K562 (cell line): Measurements from ENCODE around the gene TARBP1. TPM values are rescaled to one million over a fixed set of nuclear protein-coding genes. Genes with fewer than 3 reads are reported as not detected.

ENCODE experiments used
- ATAC-seq: fragments of 200-7000 bp; cut with Tn5 transposase; 3 replicates; pipeline ENCODE4 v1.9.1; 2020; ENCODE audit warnings: moderate library complexity
- BruUV-seq: library from RNA; stranded (reverse); fragments of 400-500 nt; replicated peaks from 2 replicates; lab custom pipeline; 2021; lab: Mats Ljungman, UMichigan
- CTCF ChIA-PET: fragments of 300-600 bp; formaldehyde crosslinking; extraction: SDS; loops from one replicate; lab custom pipeline; 2021; ENCODE audit warnings: low intra/inter-chr PET ratio; lab: Yijun Ruan, JAX
- POLR2A ChIA-PET: fragments of 300-600, 350-650 bp; sonication (Branson Sonifier 250); formaldehyde crosslinking; extraction: SDS; loops from one replicate; lab custom pipeline; 2021; ENCODE audit warnings: antibody characterized with exemption, inconsistent platforms; lab: Yijun Ruan, JAX
- DNase-seq, 4 experiments: peaks; one replicate each; pipeline versions ENCODE4 v3.0.0 to v3.0.0-alpha.2; 2011 to 2018; ENCODE audit warnings: low spot score in 3 of 4, mixed read lengths in 3 of 4; ENCODE audit errors: extremely low read depth in 1 of 4
- FAIRE-seq: peaks from 2 replicates; lab custom pipeline; 2011; peaks lifted over from hg19 to GRCh38; lab: Jason Lieb, UNC
- H2AFZ ChIP-seq: 2 replicates; pipeline ENCODE4 v1.6.0; 2011; ENCODE audit warnings: low read depth, low read length, control low read depth, inconsistent platforms
- H3K27ac ChIP-seq: fragments of 200-600 bp; 3 replicates; pipeline ENCODE4 v1.8.0; 2011; ENCODE audit warnings: low read depth, mild to moderate bottlenecking, control low read depth, inconsistent platforms, low read length, moderate library complexity, mixed read lengths; ENCODE audit errors: extremely low read depth
- H3K27me3 ChIP-seq, 2 experiments: fragments of 300-600 bp in 1 of 2; 2 replicates in 1 of 2; 3 replicates in 1 of 2; pipeline versions ENCODE4 v1.6.0 to v1.8.0; 2011; ENCODE audit warnings: inconsistent platforms in 2 of 2, low read length in 2 of 2, mild to moderate bottlenecking in 1 of 2, mixed read lengths in 1 of 2, moderate library complexity in 1 of 2; ENCODE audit not compliant: control insufficient read depth in 2 of 2, insufficient read depth in 2 of 2
- H3K36me3 ChIP-seq: fragments of 300-600 bp; 3 replicates; pipeline ENCODE4 v1.8.0; 2011; ENCODE audit warnings: mild to moderate bottlenecking, low read length, inconsistent platforms; ENCODE audit not compliant: control insufficient read depth, insufficient read depth
- H3K4me1 ChIP-seq, 2 experiments: fragments of 200-600 bp in 1 of 2; replicated peaks in 1 of 2; 2 replicates in 1 of 2; 3 replicates in 1 of 2; pipeline versions ENCODE4 v1.5.1 to v1.8.0; 2011; ENCODE audit warnings: inconsistent platforms in 2 of 2, low read length in 2 of 2, mild to moderate bottlenecking in 1 of 2, mixed read lengths in 1 of 2, moderate library complexity in 1 of 2; ENCODE audit not compliant: control insufficient read depth in 2 of 2, insufficient read depth in 2 of 2
- H3K4me2 ChIP-seq: 2 replicates; pipeline ENCODE4 v1.6.1; 2011; ENCODE audit warnings: low read length, control low read depth, inconsistent platforms, mixed read lengths; ENCODE audit not compliant: insufficient read depth
- H3K4me3 ChIP-seq: fragments of 200-600 bp; sonication (generic), shearing (Covaris generic); 2 replicates; pipeline ENCODE4 v1.5.1; 2016; ENCODE audit warnings: control low read depth, inconsistent platforms
- H3K79me2 ChIP-seq: fragments of 200-600 bp; 3 replicates; pipeline ENCODE4 v1.8.0; 2011; ENCODE audit warnings: low read length, inconsistent platforms; ENCODE audit not compliant: control insufficient read depth, insufficient read depth
- H3K9ac ChIP-seq, 2 experiments: 2 replicates each; pipeline versions ENCODE4 v1.6.0 to v1.6.1; 2011; ENCODE audit warnings: low read depth in 2 of 2, low read length in 2 of 2, control low read depth in 1 of 2, inconsistent platforms in 1 of 2, mild to moderate bottlenecking in 1 of 2, mixed read lengths in 1 of 2; ENCODE audit not compliant: insufficient read depth in 1 of 2
- H3K9me1 ChIP-seq: one replicate; pipeline ENCODE4 v1.6.0; 2011; ENCODE audit warnings: inconsistent platforms, mild to moderate bottlenecking, low read length, moderate library complexity; ENCODE audit not compliant: control insufficient read depth, insufficient read depth
- H3K9me3 ChIP-seq: replicated peaks from 2 replicates; pipeline ENCODE4 v1.5.1; 2011; ENCODE audit warnings: low read depth, low read length, inconsistent platforms; ENCODE audit not compliant: control insufficient read depth, insufficient read depth
- H4K20me1 ChIP-seq: replicated peaks from 2 replicates; pipeline ENCODE4 v1.6.1; 2011; ENCODE audit warnings: low read length, inconsistent platforms, mixed read lengths; ENCODE audit not compliant: control insufficient read depth, insufficient read depth
- RFX1 ChIP-seq: fragments of 450-650 bp; IDR thresholded peaks from 2 replicates; pipeline ENCODE4 v1.6.1; 2016; ENCODE audit warnings: mild to moderate bottlenecking, moderate library complexity
- ZNF143 ChIP-seq: sonication (generic); formaldehyde crosslinking; IDR thresholded peaks from 2 replicates; pipeline ENCODE4 v1.9.0; 2022; ENCODE audit warnings: mild to moderate bottlenecking, missing genetic modification reagents
- WGBS: fragments of 100-300 bp; shearing (Covaris generic); methylation state at CpG from one replicate; pipeline ENCODE4 v1.1.6; 2016; ENCODE audit warnings: low coverage, mixed read lengths; ENCODE audit not compliant: insufficient coverage; ENCODE audit errors: missing lambda C conversion rate; 5-methylcytosine and 5-hydroxymethylcytosine counted together
- in situ Hi-C: fragments of 300-500 bp; cut with MboI; formaldehyde crosslinking; loops from 4 replicates; pipeline ENCODE4 v1.15.0; 2018; ENCODE audit warnings: inconsistent platforms, mixed read lengths
- intact Hi-C: fragments of 100-400 bp; cut with micrococcal nuclease; formaldehyde crosslinking; loops from 2 replicates; pipeline ENCODE4 v1.14.2; 2022
- polyA plus RNA-seq, 8 experiments: library from polyadenylated mRNA; depleted of rRNA in 4 of 8; stranded (reverse) in 5 of 8; unstranded in 3 of 8; fragments of >200 nt; fragmentation: Nextera tagmentation in 2 of 8; fragmentation: Illumina TruSeq in 1 of 8; extraction: Ambion mirVana in 2 of 8; extraction: Trizol in 1 of 8; gene quantifications; 2 replicates each; pipeline versions ENCODE4 v1.2.1 to v1.2.3, GENCODE V29; 2011 to 2014; ENCODE audit warnings: inconsistent platforms in 1 of 8, missing spikeins in 1 of 8
- total RNA-seq, 7 experiments: library from RNA; depleted of rRNA in 6 of 7; stranded (reverse); fragments of >200 nt in 6 of 7; fragmentation: Illumina TruSeq in 2 of 7; extraction: Trizol in 2 of 7; gene quantifications; 2 replicates each; pipeline versions ENCODE4 v1.2.1 to v1.2.3, GENCODE V29; 2011 to 2021; ENCODE audit warnings: low replicate concordance in 1 of 7
- TF ChIP-seq, protein P1 (sequence below): sonication (generic); formaldehyde crosslinking; IDR thresholded peaks from 2 replicates; pipeline ENCODE4 v1.8.0; 2022; ENCODE audit warnings: mild to moderate bottlenecking, missing genetic modification reagents
- TF ChIP-seq, protein P2 (sequence below): fragments of 250-450 bp; sonication (Bioruptor Pico); IDR thresholded peaks from 2 replicates; pipeline ENCODE4 v1.5.0; 2021

The TARBP1 gene
- total and polyA plus RNA-seq, 9 of the 15 experiments (the other 6 are each of a cell fraction or from before 2014, with no cell fraction given) = 8.8 to 48.0 (median 22.9) TPM

DNA sequence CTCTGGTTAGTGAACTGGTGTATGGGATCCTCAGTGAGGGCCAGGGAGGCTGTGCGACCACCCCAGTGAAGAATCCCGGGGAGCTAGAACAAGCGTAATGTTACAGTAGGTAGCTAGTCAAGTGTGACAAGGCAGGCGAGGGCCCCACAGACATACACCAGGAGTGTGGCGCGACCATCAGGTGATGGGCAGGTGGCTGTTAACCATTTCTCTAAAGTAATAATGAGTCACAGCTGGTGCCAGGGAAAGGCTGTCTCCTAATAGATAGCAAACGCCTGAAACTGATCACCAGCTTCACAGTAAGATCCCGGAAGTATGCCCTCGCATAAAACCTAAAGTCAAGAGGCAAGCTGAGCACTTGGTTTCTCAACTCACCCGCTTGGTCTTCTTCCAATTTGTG, 40.5 kb upstream of the TARBP1 start:
- Histone ChIP-seq H3K9me3 (no peaks in the 10 kb centered on the region), H3K27me3 (no peaks in the 10 kb centered on the region), H3K4me1 (peaks cover 21 to 34% of the 10 kb centered on the region in 2 experiments), H4K20me1 (no peaks in the 10 kb centered on the region), H3K9ac (no peak overlapping the region), H3K4me2 (no peak overlapping the region), H3K4me3 (no peak overlapping the region), H3K27ac (no peak overlapping the region), H2AFZ (no peak overlapping the region), H3K79me2 (no peaks in the 10 kb centered on the region), H3K9me1 (peaks cover 6% of the 10 kb centered on the region), H3K36me3 (no peaks in the 10 kb centered on the region)
- ChIA-PET CTCF (no interaction called here), POLR2A (interaction anchor here (0.7 to 1.9 kb wide), 5 partner anchors 10 to 528 kb away, joined by 3 to 6 read pairs (median 3); no protein-coding TSS in a partner anchor)
- no peak for FAIRE-seq
- intact Hi-C loops = no loop called here
- WGBS = 84% methylated on average over 10 of the region's 10 CpGs
- in situ Hi-C loops = no loop called here
- BruUV-seq = no TSS peak
- TF ChIP-seq, protein P1, sequence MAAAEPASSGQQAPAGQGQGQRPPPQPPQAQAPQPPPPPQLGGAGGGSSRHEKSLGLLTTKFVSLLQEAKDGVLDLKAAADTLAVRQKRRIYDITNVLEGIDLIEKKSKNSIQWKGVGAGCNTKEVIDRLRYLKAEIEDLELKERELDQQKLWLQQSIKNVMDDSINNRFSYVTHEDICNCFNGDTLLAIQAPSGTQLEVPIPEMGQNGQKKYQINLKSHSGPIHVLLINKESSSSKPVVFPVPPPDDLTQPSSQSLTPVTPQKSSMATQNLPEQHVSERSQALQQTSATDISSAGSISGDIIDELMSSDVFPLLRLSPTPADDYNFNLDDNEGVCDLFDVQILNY (CRISPR knock-in tag) = no peak
- TF ChIP-seq RFX1 (no peak), ZNF143 (CRISPR knock-in tag) (no peak)
- TF ChIP-seq, protein P2, sequence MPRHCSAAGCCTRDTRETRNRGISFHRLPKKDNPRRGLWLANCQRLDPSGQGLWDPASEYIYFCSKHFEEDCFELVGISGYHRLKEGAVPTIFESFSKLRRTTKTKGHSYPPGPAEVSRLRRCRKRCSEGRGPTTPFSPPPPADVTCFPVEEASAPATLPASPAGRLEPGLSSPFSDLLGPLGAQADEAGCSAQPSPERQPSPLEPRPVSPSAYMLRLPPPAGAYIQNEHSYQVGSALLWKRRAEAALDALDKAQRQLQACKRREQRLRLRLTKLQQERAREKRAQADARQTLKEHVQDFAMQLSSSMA (CRISPR knock-in tag) = no peak
- no peak for DNase-seq
- ATAC-seq = no peak
